NCI-H1436 treated with DMSO at 0.1 percent for 48 hours (cell line): Measurements from ENCODE around the gene NCOA1.
"Not testable (repeated sequence)": the region's sequence is repeated elsewhere in the genome, so short reads cannot be mapped to it uniquely, and the experiment has no call there.

ENCODE experiments used
- DNase-seq: peaks from one replicate; lab custom pipeline; 2025; lab: John Stamatoyannopoulos, UW

NCOA1 gene

DNA sequence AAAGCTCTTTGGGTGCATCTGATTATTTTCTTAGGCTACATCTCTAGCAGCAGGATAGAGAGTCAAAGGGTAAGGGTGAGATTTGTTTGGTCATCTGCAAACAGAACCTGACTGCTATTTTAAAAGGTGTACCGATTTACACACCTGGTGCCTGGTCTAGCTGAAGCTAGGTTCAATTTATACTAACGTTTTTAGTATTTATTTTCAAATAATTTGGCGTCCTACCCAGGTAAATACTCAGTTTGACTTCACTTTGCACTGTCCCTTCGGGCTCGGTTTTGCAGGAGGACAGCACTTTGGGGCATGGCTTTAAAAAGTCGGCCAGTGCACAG lies 301.5 kb downstream of the NCOA1 start:
- DNase-seq = no peak

- peak; percentile 85 for DNase-seq
Observed at GRCh38 chr2:24792874-24793760, 302.1 kb downstream of the NCOA1 start, which contains the start of the genes CENPO and PTRHD1. TSS of gene CENPO (plus strand) at chr2:24793425. CDS start at chr2:24793920, 495 bp downstream. TSS of gene PTRHD1 (minus strand) at chr2:24793391. CDS start at chr2:24793377, 14 bp downstream.

GRCh38 chr2:24793761-24794435 lies 302.8 kb downstream of the NCOA1 start:
- no peak for DNase-seq

- DNase-seq = no peak
Observed at GRCh38 chr2:24797644-24798043, 306.6 kb downstream of the NCOA1 start.

- DNase-seq = not testable (repeated sequence)
Observed at GRCh38 chr2:24800487-24800886, 309.4 kb downstream of the NCOA1 start.

DNA sequence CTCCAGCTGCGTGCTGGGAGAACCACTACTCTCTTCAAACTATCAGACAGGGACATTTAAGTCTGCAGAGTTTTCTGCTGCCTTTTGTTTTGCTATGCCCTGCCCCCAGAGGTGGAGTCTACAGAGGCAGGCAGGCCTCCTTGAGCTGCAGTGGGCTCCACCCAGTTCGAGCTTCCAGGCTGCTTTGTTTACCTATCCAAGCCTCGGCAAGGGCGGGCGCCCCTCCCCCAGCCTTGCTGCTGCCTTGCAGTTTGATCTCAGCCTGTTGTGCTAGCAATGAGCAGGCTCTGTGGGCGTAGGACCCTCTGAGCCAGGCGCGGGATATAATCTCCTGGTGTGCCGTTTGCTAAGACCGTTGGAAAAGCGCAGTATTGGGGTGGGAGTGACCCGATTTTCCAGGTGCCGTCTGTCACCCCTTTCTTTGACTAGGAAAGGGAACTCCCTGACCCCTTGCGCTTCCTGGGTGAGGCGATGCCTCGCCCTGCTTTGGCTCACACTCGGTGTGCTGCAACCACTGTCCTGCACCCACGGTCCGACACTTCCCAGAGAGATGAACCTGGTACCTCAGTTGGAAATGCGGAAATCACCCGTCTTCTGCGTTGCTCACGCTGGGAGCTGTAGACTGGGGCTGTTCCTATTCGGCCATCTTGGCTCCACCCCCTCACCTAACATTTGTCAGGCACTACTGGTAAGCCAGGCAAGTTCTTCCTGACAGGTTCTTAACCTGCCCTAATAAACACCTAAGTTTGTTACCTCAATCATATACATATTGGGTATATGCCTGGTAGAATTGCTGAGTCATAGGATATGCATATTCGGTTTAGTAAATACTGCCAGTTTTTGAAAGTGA lies 315.0 kb downstream of the NCOA1 start:
- not testable (repeated sequence) for DNase-seq

DNA sequence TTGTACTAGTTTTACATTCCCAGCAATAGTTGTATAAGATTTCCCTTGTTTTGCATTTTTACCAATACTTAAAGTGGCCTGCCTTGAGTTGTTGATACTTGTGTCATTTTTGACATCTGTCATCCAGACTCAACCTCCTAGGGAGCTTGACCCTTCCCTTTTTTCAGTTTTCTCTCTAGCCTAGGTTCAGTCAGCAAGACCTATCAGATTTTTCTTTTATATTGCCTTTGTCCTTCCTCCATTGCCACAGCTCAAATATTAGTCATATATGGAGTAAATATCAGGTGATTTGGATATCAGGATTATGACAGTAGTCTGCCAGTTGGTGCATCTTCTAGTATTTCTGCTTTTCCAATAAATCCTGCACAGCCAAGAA lies 315.6 kb downstream of the NCOA1 start:
- DNase-seq = no peak

DNA sequence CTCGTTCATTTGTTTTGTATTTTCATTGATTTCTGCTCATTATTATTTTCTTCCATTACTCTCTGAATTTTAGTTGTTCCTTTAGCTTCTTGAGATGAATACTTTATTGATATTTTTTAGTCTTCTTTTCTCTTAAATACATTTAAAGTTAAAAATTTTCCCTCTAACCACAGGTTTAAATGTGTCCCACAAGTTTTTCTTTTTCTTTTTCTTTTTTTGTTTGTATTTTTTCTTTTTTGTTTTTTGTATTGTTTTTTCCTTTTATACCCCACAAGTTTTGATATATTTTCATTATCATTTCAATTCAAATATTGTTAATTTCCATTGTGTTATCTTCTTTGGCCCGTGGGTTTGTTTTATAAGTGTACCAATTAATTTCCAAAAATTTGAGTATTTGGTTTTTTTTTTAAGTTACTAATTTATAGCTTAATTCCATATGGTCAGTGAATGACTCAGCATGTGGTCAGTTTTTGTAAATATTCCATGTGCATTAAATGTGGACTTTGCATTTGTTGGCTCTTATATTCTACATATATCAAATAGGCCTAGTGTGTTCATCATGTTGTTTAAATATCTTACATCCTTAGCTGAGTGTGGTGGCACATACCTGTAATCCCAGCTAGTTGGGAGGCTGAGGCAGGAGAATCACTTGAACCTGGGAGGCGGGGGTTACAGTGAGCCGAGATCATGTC lies 318.4 kb downstream of the NCOA1 start:
- no peak for DNase-seq

DNA sequence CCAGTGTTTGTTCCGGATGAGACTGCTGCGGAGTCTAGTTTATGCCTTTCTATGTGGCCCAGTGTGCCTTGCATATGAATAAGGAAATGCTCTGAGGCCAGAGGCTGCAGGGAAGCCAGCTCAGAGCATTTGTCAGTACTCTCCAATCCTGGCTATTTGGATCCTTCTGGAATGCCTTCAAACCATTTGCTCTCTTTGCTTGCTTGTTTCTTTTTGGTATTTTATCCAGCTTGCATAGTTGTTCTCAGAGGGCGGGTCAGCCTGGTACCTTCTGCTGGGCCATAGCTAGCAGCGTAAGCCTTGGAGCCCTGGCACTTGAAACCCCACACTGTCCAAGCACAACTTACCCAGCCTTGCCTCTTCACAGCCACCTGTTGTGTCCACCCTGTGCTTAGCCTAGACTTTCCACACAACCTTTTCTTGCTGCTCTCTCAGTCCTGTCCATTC lies 322.7 kb downstream of the NCOA1 start:
- DNase-seq = no peak

- DNase-seq = no peak
Observed at GRCh38 chr2:24814516-24814915, 323.5 kb downstream of the NCOA1 start.

DNA sequence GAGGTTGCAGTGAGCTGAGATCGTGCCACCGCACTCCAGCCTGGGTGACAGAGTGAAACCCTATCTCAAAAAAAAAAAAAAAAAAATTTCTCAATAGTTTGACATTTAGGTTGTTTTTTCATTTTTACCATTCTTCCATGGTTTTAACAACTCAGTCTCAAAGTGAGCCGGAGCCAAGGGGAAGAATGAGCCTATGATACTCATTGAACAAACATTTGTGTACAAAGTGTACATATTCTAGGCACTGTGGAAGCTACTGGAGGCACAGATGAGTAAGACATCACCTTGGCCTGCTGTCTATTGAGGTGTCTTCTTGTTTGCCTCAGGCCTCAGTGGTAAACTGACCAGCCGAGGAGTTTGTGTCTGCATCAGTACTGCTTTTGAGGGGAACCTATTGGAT lies 324.1 kb downstream of the NCOA1 start:
- DNase-seq = no peak

DNA sequence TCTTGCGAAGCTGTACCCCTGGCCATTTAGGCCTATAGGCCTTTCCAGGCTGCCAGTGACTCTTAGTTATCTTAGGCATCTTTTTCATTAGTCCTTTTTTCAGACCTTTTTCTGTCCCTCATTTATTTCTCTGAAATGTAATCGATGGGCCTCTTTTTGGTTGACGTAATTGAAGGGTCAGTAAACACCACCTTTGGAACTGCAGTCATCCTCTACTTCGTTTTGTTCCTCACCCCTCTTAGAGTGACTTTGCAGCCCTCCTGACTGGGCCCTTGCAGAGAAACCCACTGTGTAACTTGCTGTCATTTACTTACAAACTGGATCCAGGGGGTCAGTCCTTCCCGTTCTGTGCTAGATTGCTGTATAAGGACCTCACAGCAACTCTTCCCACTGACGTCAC lies 325.4 kb downstream of the NCOA1 start:
- no peak for DNase-seq

DNA sequence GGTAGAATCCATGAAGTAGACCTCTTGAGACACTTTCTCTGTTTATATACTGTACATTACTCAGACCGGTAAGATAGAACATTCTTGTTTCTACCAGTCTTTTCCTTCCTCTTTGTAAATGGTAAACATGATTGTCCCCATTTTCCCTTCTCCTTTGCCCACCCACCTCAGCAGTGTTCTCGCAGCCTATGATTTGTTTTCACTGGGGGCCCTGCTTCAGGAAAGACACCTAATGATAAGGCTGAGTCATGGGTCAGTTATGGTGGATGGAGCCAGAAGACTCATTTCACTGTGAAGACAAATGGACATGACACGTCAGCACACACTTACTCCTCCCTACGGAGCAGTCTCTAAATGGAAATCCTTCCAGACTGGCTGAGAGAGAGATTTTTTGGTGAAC lies 325.8 kb downstream of the NCOA1 start:
- no peak for DNase-seq

GRCh38 chr2:24818721-24819167 lies 327.7 kb downstream of the NCOA1 start:
- no peak for DNase-seq

- no peak for DNase-seq
Observed at GRCh38 chr2:24819442-24820174, 328.6 kb downstream of the NCOA1 start.

DNA sequence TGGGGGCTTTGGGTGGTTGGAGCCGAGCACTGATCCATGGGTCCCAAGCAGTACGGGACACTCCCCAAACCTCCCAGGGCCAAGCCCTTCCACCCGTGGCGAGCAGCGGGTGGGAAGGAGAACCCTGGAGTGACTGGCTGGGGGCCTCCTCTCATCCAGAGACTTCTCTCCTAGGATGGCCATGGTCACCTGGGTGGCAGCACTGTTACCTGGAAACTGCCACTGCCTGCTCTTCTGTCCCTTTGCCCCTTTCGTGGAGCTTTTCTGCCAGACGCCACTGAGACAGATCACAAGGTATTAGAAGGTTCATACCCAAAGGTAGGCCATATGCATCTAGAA lies 329.1 kb downstream of the NCOA1 start:
- DNase-seq = no peak
